Stimulated activated CD8-positive, alpha-beta memory T cell treated with anti-CD3 and anti-CD28 coated beads, Interleukin-4, amount 100 ng/mL, for 1 hour (primary cell): ENCODE measurements around the gene GABPB2.

Experiments used
- DNase-seq, 2 donors: peaks; one replicate each; pipeline ENCODE4 v3.0.0-alpha.2; 2020; ENCODE audit warnings: low read depth in 2 of 2, low spot score in 1 of 2

GABPB2 gene

GRCh38 chr1:151070474-151071276, at the start of gene GABPB2:
Gene GABPB2 (plus strand): TSS chr1:151070761. CDS start chr1:151088190, 17,429 bp downstream.
- DNase-seq, result peak; percentile 63 to 71

DNA sequence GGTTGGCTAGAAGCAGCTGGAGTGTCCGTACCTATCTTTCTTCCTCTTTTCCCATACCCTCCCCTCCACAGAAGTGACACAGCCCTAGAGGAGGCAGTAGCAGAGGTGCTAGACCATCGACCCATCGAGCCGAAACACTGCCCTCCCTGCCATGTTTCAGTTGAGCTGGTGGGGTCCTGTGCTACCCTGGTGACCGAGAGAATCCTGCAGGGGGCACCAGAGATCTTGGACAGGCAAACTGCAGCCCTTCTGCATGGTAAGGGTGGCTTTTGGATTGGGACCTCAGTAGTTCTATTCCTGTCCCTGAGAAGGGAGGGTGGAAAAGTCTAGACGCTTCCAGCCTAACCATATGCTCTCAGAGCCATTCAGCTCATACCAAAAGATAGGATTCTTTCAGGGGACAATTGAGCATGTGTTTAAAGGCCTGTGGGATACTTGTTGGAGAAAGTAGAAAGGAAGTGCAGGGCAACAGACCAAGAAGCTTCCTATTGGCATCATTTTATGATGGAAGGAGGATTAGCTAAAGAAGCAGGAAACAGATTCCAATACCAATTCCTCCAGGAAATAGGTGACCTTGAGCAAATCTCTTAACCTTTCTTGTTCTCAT, 45.9 kb upstream of the GABPB2 start:
- peak; percentile 76 to 80 for DNase-seq

- DNase-seq, result no peak
Measured at GRCh38 chr1:151026460-151026859, 44.1 kb upstream of the GABPB2 start.

GRCh38 chr1:151032164-151032563, 38.4 kb upstream of the GABPB2 start:
- no peak for DNase-seq

GRCh38 chr1:151035167-151035566, 35.4 kb upstream of the GABPB2 start:
- no peak for DNase-seq

GRCh38 chr1:151036356-151036755, 34.2 kb upstream of the GABPB2 start, which contains the start of gene BNIPL:
Gene BNIPL (plus strand): TSS chr1:151036586. CDS start chr1:151036726, 140 bp downstream.
- DNase-seq, result no peak

DNA sequence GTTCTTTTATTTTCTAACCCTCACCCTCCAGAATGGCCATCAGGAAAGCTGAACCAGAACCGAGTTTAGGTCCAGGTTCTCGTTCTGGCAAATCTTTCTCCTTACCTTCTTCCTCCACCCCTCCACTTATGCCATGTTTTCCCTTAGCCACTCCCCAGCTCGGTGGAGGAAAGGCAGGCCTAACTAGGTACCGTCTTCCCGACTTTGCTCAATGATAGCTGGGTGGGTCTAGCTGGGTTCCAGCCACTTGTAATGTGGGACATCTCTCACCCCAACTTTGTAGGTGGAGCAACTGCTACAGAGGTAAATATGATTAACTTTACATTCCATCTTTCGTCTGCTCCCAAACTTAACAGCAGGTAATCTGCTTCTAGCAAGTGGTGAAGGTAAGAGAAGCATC, 33.5 kb upstream of the GABPB2 start:
- DNase-seq, result no peak

DNA sequence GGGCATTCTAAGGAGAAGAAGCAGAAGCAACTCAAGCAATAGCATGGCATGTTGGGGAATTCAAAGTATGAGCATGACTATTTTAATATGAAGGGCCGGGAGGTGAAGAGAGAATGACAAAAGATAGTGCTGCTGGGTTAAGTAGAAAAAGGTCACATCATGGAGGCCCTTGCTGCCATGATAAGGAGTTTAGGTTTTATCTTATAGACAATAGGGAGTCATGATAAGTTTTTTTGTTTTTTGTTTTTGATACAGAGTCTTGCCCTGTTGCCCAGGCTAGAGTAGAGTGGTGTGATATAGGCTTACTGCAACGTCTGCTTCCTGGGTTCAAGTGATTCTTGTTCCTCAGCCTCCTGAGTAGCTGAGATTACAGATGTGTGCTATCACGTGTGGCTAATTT, 31.0 kb upstream of the GABPB2 start:
- no peak for DNase-seq

DNA sequence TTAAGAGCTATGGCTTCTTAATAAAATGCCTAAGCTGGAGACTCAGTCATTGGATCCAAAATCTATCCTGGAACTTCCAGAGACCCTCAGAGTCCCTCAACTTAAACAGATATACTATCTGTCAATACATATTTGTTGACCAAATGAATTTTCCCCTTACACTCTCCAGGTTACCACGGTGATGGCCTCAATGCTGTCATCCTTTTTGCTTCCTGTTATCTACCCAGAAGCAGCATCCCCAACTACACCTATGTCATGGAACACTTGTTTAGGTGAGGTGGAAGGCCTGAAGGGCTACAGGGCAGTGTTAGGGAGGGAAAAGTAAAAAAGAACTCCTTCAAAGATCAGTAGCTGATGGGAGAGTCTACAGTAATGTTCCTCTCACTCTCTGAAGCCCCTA, 27.4 kb upstream of the GABPB2 start:
- DNase-seq, result no peak

- DNase-seq, result peak in 1 of 2 donors; percentile 32
Measured at GRCh38 chr1:151047591-151047924, 23.0 kb upstream of the GABPB2 start, which contains the start of gene C1orf56. Gene C1orf56 (plus strand): TSS chr1:151047751. CDS start chr1:151047848, 97 bp downstream.

GRCh38 chr1:151047925-151048644, 22.5 kb upstream of the GABPB2 start:
- no peak for DNase-seq

DNA sequence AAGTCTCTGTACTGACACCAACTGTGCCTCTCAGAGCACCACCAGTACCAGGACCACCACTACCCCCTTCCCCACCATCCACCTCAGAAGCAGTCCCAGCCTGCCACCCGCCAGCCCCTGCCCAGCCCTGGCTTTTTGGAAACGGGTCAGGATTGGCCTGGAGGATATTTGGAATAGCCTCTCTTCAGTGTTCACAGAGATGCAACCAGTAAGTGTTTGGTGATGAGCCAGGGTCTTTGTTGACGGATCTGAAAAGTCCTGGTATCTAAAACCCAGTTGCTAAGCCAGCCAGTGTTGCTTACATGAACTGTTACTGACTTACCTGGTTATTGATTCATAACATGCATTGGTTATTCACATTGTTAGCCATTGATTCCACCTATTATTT, 21.9 kb upstream of the GABPB2 start:
- no peak for DNase-seq

DNA sequence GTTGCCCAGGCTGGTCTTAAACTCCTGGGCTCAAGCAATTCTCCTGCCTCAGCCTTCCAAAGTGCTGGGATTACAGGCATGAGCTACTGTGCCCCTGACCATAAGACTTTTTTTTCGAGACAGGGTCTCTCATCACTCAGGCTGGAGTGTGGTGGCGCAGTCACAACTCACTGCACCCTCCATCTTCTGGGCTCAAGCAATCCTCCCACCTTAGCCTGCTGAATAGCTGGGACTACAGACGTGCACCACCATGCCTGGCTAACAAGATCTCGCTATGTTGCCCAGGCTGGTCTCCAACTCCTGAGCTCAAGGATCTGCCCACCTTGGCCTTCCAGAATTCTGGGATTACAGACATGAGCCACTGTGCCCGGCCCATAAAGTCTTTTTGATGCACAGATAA, 21.1 kb upstream of the GABPB2 start:
- DNase-seq, result no peak

- no peak for DNase-seq
Measured at GRCh38 chr1:151050051-151050688, 20.4 kb upstream of the GABPB2 start.

- DNase-seq, result no peak
Measured at GRCh38 chr1:151051356-151052009, 19.1 kb upstream of the GABPB2 start.

DNA sequence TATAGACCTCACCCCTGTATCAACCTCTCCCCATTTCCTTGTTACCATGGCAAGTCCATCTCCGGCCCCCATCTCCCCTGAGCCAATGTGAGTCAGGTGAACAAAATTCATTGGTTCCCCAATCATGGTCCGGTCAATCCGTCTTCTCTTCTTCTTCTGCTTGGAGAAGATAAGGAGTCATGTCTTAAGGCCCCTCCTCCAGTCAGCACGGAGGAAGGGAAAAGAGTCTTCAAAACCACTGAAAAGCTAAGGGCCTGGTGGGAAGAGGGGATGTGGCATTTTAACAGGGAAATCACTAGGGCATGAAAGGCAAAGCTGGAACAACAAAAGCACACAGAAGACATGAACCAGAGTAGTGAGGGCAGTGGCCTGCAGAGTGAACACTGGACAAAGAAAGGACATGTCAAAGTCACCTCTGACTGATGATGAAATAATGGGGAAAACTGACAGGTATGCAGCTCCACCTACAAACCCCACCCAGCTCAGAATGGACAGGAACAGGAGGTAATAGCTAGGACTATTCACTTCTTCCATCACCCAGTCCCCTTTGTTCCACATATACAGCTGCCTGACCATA, 15.5 kb upstream of the GABPB2 start:
- DNase-seq, result no peak

DNA sequence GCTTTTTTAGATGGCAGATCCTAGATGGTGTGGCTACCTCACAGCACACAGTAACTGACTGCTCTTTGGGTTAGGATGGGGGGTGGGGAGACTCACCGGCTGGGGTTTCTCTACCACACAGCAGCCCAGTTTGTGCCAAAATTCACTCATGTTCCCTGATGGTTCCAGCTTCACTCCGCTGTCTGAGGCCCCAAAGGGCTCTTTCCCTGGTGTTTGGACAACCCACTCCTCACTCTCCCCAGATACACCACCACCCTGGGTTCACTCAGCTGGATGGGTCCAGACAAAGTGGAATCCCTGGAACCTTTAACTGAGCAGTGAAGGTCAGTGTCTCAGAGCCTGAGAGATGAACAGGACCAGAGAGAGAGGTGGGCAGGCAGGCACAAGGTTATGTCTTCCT, 15.0 kb upstream of the GABPB2 start:
- DNase-seq, result no peak

DNA sequence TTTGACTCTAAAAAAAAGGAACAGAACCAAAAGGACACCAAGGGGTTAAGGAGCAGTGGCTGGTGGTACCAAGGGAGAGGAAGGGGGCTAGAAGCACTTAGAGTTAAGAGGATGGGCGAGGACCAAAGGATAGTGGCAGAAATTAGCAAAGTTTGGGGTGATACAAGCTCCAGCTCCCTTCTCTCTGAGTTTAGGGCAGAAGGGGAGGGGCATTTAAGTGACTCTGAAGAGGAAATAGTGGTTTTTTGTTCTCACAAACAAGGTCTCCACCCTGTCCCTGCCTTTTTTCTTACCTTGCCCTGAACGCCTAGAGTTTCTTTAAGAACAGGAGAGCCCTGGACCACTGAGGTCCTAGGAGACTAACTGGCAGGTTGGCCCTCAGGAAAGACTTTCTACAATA, 14.4 kb upstream of the GABPB2 start:
- DNase-seq, result no peak

DNA sequence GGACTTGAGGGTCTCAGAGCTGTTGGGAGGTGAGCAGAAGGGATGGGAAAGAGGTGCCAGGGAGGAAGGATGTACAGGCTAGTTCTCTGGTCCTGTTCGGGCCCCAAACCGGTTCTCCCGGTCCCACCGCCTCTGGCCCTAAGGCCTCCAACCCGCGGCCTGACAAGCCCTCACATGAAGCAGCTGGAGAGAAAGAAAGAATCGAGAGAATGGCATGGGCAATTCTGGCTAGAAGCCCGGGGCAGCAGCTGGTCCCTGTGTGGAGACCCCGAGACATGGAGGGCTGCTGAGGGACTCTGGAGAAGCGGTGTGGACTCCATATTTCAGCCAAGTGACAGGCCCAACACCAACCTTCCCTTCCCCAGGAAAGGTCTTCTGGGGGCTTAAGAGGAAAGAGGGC, 11.9 kb upstream of the GABPB2 start:
- DNase-seq, result no peak

DNA sequence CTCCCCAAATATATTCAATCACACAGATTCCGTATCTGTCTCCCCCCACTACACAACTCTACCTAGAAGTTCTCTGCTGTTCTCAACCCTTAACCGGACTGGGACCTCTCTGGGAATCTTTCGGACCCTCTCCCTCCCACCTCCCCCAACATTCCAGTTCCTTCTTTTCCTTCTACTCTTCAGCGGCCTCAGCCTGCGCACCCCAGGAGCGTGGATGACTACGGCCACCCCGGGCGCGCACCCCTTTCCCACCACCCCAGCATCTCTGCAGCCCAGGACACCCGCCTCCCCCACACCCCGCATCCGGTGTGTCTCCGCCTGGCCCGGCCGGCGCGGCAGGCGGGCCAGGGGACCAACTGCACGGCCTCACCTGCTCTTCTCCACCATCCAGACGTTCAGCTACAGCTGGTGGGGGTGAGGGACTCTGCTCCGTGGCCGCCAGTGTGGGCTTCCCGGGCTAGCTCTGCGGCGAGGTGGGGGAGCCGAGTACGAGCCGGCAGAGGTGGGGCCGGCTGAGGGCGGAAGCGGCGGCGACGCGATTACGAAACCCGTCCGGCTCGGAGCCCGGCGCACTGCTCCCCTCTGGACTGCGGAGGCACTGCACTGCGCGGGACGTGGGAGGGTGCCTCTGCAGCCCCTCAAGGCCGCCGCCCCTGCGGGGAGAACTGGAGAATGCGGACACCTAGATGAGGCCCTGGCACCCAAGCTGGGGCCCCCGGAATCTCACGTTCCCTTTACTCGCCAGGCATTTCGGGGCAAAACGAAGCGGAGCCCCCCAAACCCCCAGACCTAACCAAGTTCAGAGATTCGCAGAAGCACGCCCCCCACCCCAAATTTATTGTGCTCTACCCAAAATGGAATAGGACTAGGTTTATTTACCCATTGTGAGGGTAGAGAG, 11.2 kb upstream of the GABPB2 start, which contains the start of gene CDC42SE1:
CDC42SE1 (minus strand) TSS at position 514 of the 898 bp plus-strand sequence. CDS start 3,892 bp downstream, outside the sequence.
- peak; percentile 58 to 67 for DNase-seq
